HEK293 (cell line): Measurements from ENCODE around the gene HTR1B.

Experiments used
- CTCF ChIA-PET: fragments of 350-600 bp; formaldehyde crosslinking; extraction: SDS; loops from one replicate; lab custom pipeline; 2021; ENCODE audit warnings: antibody characterized with exemption; lab: Yijun Ruan, JAX
- POLR2A ChIA-PET: fragments of 300-600 bp; formaldehyde crosslinking; extraction: SDS; loops from one replicate; lab custom pipeline; 2020; ENCODE audit warnings: antibody characterized with exemption, inconsistent platforms; lab: Yijun Ruan, JAX
- H3K27ac ChIP-seq: fragments of 200-500 bp; sonication (Bioruptor generic); 2 replicates; pipeline ENCODE4 v1.5.1; 2014; ENCODE audit warnings: low read depth, low read length, control low read depth, inconsistent platforms; ENCODE audit errors: extremely low read depth
- H3K36me3 ChIP-seq, 2 experiments: fragments of 200-500 bp in 1 of 2; sonication (Bioruptor generic) in 1 of 2; 1 replicate in 1 of 2; 2 replicates in 1 of 2; pipeline ENCODE4 v1.5.1; 2014 to 2017; ENCODE audit warnings: inconsistent platforms in 2 of 2, low read length in 2 of 2; ENCODE audit not compliant: control insufficient read depth in 2 of 2, insufficient read depth in 1 of 2
- H3K4me1 ChIP-seq: fragments of 200-500 bp; sonication (Bioruptor generic); 2 replicates; pipeline ENCODE4 v1.5.1; 2014; ENCODE audit warnings: mild to moderate bottlenecking, low read length, inconsistent platforms; ENCODE audit not compliant: control insufficient read depth, insufficient read depth
- H3K4me3 ChIP-seq: 2 replicates; pipeline ENCODE4 v1.5.1; 2011; ENCODE audit warnings: low read depth, mild to moderate bottlenecking, control low read depth, low read length, moderate library complexity
- H3K9me3 ChIP-seq: fragments of 200-500 bp; sonication (Bioruptor generic); 2 replicates; pipeline ENCODE4 v1.5.1; 2014; ENCODE audit warnings: low read depth, low read length, inconsistent platforms; ENCODE audit not compliant: control insufficient read depth, insufficient read depth
- BCL6B ChIP-seq: fragments of 450-650 bp; formaldehyde crosslinking; IDR thresholded peaks from 2 replicates; pipeline ENCODE4 v1.5.1; 2017; ENCODE audit warnings: missing biosample characterization, missing genetic modification characterization
- ELK4 ChIP-seq: IDR thresholded peaks from 2 replicates; pipeline ENCODE4 v1.6.1; 2011; ENCODE audit warnings: mild to moderate bottlenecking, low read depth, low read length, borderline replicate concordance
- GLIS2 ChIP-seq: fragments of 450-650 bp; formaldehyde crosslinking; IDR thresholded peaks from 2 replicates; pipeline ENCODE4 v1.5.1; 2016; ENCODE audit warnings: missing biosample characterization, missing genetic modification characterization
- PRDM2 ChIP-seq: fragments of 450-650 bp; formaldehyde crosslinking; IDR thresholded peaks from 2 replicates; pipeline ENCODE4 v1.5.1; 2016; ENCODE audit warnings: missing biosample characterization, missing genetic modification characterization, borderline replicate concordance
- SP3 ChIP-seq: fragments of 450-650 bp; formaldehyde crosslinking; IDR thresholded peaks from 2 replicates; pipeline ENCODE4 v1.5.1; 2016; ENCODE audit warnings: missing biosample characterization, missing genetic modification characterization
- ZNF10 ChIP-seq: fragments of 450-650 bp; formaldehyde crosslinking; IDR thresholded peaks from 2 replicates; pipeline ENCODE4 v1.5.1; 2017; ENCODE audit warnings: missing biosample characterization, missing genetic modification characterization
- ZNF146 ChIP-seq: fragments of 450-650 bp; formaldehyde crosslinking; IDR thresholded peaks from 2 replicates; pipeline ENCODE4 v1.5.1; 2016; ENCODE audit warnings: missing biosample characterization, missing genetic modification characterization
- ZNF239 ChIP-seq: fragments of 450-650 bp; formaldehyde crosslinking; IDR thresholded peaks from 2 replicates; pipeline ENCODE4 v1.5.1; 2016; ENCODE audit warnings: missing biosample characterization, missing genetic modification characterization
- ZNF433 ChIP-seq: fragments of 450-650 bp; formaldehyde crosslinking; IDR thresholded peaks from 2 replicates; pipeline ENCODE4 v1.5.1; 2016; ENCODE audit warnings: missing biosample characterization, missing genetic modification characterization, low read depth
- ZNF747 ChIP-seq: fragments of 450-650 bp; formaldehyde crosslinking; IDR thresholded peaks from 2 replicates; pipeline ENCODE4 v1.5.1; 2016; ENCODE audit warnings: missing biosample characterization, missing genetic modification characterization
- ZNF777 ChIP-seq: fragments of 450-650 bp; formaldehyde crosslinking; IDR thresholded peaks from 2 replicates; pipeline ENCODE4 v1.5.1; 2017; ENCODE audit warnings: missing biosample characterization, missing genetic modification characterization, borderline replicate concordance
- ZSCAN23 ChIP-seq: fragments of 450-650 bp; formaldehyde crosslinking; IDR thresholded peaks from 2 replicates; pipeline ENCODE4 v1.5.1; 2016; ENCODE audit warnings: missing biosample characterization, missing genetic modification characterization
- ZSCAN5A ChIP-seq: fragments of 450-650 bp; formaldehyde crosslinking; IDR thresholded peaks from 2 replicates; pipeline ENCODE4 v1.5.1; 2016; ENCODE audit warnings: missing biosample characterization, missing genetic modification characterization

The HTR1B gene

GRCh38 chr6:77446249-77446648 lies 17.0 kb downstream of the HTR1B start (continued):
- TF ChIP-seq PRDM2 (tag by site-specific recombination) (no peak), ZNF747 (no peak), ZNF239 (no peak), ZNF10 (no peak), GLIS2 (tag by site-specific recombination) (no peak), ELK4 (no peak), ZNF777 (tag by site-specific recombination) (no peak), SP3 (tag by site-specific recombination) (no peak), ZSCAN5A (no peak), ZSCAN23 (tag by site-specific recombination) (no peak)

- Histone ChIP-seq H3K9me3 (no peaks in the 10 kb centered on the region), H3K27ac (no peak overlapping the region), H3K36me3 (no peaks in the 10 kb centered on the region), H3K4me3 (no peak overlapping the region), H3K4me1 (no peaks in the 10 kb centered on the region)
- TF ChIP-seq ZNF146 (tag by site-specific recombination) (peak; percentile 65), ZNF433 (tag by site-specific recombination) (no peak), BCL6B (tag by site-specific recombination) (no peak)
- ChIA-PET CTCF (interaction anchor here (0.6 kb wide), 1 partner anchor 261 kb away, joined by 5 read pairs; no protein-coding TSS in a partner anchor), POLR2A (no interaction called here)
Observed at GRCh38 chr6:77445214-77445613, 18.1 kb downstream of the HTR1B start.
